Measurements from ENCODE around the gene GALNT9. TPM values are rescaled to one million over a fixed set of nuclear protein-coding genes. Genes with fewer than 3 reads are reported as not detected.

Gene GALNT9
- total RNA-seq, 4 donors from 2014 or later = not detected

GRCh38 chr12:132259364-132259871 lies 70.0 kb downstream of the GALNT9 start:
- 59 to 61% methylated on average over 12 to 15 of the region's 15 CpGs for WGBS, 2 donors
- no peaks in the 10 kb centered on the region for H3K36me3 ChIP-seq
- H3K4me1 ChIP-seq = no peaks in the 10 kb centered on the region
- intact Hi-C loops (cut with DNase I) = no loop called here
- H3K9me3 ChIP-seq = no peaks in the 10 kb centered on the region
- H3K27ac ChIP-seq = no peak overlapping the region
- peaks cover 0 to 70% (median 0%) of the 10 kb centered on the region in 4 donors for H3K27me3 ChIP-seq
- TF ChIP-seq POLR2A (IDR thresholded peaks at IDR 0.05) = no peak
- TF ChIP-seq, protein P1, sequence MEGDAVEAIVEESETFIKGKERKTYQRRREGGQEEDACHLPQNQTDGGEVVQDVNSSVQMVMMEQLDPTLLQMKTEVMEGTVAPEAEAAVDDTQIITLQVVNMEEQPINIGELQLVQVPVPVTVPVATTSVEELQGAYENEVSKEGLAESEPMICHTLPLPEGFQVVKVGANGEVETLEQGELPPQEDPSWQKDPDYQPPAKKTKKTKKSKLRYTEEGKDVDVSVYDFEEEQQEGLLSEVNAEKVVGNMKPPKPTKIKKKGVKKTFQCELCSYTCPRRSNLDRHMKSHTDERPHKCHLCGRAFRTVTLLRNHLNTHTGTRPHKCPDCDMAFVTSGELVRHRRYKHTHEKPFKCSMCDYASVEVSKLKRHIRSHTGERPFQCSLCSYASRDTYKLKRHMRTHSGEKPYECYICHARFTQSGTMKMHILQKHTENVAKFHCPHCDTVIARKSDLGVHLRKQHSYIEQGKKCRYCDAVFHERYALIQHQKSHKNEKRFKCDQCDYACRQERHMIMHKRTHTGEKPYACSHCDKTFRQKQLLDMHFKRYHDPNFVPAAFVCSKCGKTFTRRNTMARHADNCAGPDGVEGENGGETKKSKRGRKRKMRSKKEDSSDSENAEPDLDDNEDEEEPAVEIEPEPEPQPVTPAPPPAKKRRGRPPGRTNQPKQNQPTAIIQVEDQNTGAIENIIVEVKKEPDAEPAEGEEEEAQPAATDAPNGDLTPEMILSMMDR (IDR thresholded peaks at IDR 0.05) = no peak
- DNase-seq = no peak
- H3K4me3 ChIP-seq = no peak overlapping the region

GRCh38 chr12:132258543-132258942 lies 70.8 kb downstream of the GALNT9 start:
- Histone ChIP-seq H3K36me3 (no peaks in the 10 kb centered on the region), H3K4me1 (no peaks in the 10 kb centered on the region), H3K4me3 (no peak overlapping the region), H3K27ac (no peak overlapping the region), H3K9me3 (no peaks in the 10 kb centered on the region), H3K27me3 (peaks cover 0 to 66% (median 0%) of the 10 kb centered on the region in 4 donors)
- intact Hi-C loops (cut with DNase I) = no loop called here
- WGBS, 2 donors = 86 to 89% methylated on average over 14 to 16 of the region's 17 CpGs
- TF ChIP-seq, protein P1 (IDR thresholded peaks at IDR 0.05) = no peak
- no peak for TF ChIP-seq POLR2A (IDR thresholded peaks at IDR 0.05)
- no peak for DNase-seq

DNA sequence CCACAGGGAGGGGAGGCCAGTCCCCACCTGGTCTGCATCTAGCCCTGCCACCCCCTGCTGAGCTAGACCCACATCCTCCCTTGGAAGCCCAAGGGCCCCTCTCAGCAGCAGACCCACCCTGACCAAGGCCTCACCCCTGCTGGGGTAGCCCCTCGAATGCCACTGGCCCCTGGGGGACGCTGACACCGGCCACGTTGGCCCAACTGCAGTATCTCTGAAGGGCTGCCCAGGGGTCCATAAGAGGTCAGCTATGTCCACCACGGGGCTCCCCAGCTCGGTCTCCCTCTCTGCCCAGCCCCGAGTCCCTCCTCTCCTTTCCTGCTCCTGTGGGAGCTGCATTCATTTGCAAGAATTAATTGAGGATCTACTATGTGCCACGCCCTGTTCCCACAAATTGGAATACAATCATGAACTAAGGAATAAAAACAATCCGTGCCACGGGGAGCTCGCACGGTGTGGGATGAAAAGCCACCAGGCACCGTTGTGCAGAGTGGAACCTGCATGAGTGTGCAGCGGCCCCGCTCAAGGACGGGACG lies 71.4 kb downstream of the GALNT9 start:
- TF ChIP-seq, protein P1 (IDR thresholded peaks at IDR 0.05) = no peak
- no peak for TF ChIP-seq POLR2A (IDR thresholded peaks at IDR 0.05)
- 78 to 82% methylated on average over 10 of the region's 17 CpGs for WGBS, 2 donors
- peaks cover 0 to 62% (median 0%) of the 10 kb centered on the region in 4 donors for H3K27me3 ChIP-seq
- H3K9me3 ChIP-seq = no peaks in the 10 kb centered on the region
- no peaks in the 10 kb centered on the region for H3K4me1 ChIP-seq
- H3K4me3 ChIP-seq = no peak overlapping the region
- H3K27ac ChIP-seq = no peak overlapping the region
- no peaks in the 10 kb centered on the region for H3K36me3 ChIP-seq
- intact Hi-C loops (cut with DNase I) = no loop called here
- no peak for DNase-seq

DNA sequence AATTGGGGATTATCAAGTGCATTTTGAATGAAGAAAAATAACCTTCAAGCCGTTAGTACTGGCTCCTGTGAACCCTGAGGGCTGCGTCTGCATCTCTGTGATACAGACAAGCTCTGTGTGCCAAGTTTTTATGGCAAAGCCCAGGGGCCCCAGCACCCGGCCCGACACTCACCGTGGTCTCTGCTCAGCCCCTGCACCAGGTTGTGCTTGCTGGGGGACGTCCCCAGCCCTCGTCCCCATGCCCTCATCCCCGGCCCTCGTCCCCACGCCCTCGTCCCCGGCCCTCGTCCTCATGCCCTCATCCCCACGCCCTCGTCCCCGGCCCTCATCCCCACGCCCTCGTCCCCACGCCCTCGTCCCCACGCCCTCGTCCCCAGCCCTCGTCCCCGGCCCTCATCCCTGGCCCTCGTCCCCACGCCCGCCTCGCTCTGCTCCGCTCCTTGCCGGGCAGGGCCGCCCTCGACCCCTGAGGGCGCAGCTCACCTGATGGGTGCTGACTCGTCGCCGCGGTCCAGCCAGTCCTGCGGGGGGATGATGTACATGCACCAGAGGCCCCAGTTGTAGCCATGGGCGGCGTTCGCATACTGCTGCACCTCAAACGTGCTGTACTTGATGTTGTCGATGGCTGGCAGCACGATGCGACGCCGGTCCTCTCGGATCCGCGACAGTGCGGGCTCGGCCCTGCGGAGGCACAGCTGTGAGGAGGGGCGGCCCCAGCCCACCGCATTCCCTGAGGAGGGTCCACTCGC lies 72.0 kb downstream of the GALNT9 start:
- WGBS, 2 donors = 70 to 84% methylated on average over 19 to 21 of the region's 56 CpGs
- no peak overlapping the region for H3K27ac ChIP-seq
- no peak for TF ChIP-seq POLR2A (IDR thresholded peaks at IDR 0.05)
- TF ChIP-seq, protein P1 (IDR thresholded peaks at IDR 0.05) = no peak
- H3K36me3 ChIP-seq = no peaks in the 10 kb centered on the region
- intact Hi-C loops (cut with DNase I) = no loop called here
- H3K9me3 ChIP-seq = no peaks in the 10 kb centered on the region
- H3K4me1 ChIP-seq = no peaks in the 10 kb centered on the region
- no peak for DNase-seq
- no peak overlapping the region for H3K4me3 ChIP-seq
- H3K27me3 ChIP-seq = peaks cover 0 to 57% (median 0%) of the 10 kb centered on the region in 4 donors

DNA sequence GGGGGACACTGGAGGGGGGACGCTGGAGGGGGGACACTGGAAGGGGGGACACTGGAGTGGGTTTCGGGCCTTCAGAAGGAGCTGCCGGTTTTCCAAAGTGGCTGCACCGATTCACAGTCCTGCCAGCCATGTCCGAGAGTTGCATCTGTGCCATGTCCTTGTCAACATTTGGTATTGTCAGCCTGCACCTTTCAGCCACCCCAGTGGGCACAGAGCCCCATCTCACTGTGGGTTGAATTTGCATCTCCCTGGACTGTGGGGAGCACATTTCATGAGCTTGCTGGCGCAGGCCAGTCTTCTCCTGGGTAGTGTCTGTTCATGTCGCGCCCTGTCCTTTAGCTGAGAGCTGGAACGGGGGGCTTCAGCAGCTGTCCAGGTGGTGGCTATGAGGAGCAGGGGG lies 72.7 kb downstream of the GALNT9 start:
- intact Hi-C loops (cut with DNase I) = no loop called here
- H3K9me3 ChIP-seq = no peaks in the 10 kb centered on the region
- no peaks in the 10 kb centered on the region for H3K36me3 ChIP-seq
- H3K27me3 ChIP-seq = peaks cover 0 to 50% (median 0%) of the 10 kb centered on the region in 4 donors
- no peak for DNase-seq
- H3K27ac ChIP-seq = no peak overlapping the region
- 72 to 83% methylated on average over 5 to 8 of the region's 9 CpGs for WGBS, 2 donors
- H3K4me1 ChIP-seq = no peaks in the 10 kb centered on the region
- TF ChIP-seq, protein P1 (IDR thresholded peaks at IDR 0.05) = no peak
- TF ChIP-seq POLR2A (IDR thresholded peaks at IDR 0.05) = no peak
- H3K4me3 ChIP-seq = no peak overlapping the region
